ENCODE results near the gene GPHA2.

DNA sequence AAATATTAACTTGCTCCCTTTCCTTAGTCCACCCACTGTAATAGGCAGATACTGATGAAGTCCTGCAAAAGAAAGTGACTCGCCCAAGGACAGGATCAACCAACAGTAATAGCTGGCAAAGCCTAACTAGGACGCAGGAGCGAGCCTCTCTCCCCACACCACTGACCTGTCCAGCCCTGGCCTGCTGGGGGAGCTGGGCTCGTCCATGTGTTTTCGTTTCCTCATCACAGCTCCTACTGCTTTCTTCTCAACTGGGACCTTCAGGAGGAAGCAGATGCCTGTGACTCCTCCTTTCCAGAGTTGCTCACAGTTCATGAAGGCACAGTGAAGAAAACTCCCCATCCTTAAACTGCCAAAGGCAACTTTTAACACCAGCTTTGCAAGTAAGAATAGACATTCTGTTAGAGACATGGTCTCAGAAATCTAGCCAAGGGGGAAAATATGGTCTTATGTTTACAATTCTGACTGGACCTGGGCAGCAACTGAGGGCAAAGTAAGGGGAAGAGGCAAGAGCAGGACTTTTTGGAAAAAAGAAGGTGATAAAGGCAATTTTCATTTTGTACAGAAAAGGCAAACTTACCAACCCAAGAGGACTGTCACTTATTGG, 11.6 kb upstream of the GPHA2 start:
- TF ChIP-seq, protein P1, sequence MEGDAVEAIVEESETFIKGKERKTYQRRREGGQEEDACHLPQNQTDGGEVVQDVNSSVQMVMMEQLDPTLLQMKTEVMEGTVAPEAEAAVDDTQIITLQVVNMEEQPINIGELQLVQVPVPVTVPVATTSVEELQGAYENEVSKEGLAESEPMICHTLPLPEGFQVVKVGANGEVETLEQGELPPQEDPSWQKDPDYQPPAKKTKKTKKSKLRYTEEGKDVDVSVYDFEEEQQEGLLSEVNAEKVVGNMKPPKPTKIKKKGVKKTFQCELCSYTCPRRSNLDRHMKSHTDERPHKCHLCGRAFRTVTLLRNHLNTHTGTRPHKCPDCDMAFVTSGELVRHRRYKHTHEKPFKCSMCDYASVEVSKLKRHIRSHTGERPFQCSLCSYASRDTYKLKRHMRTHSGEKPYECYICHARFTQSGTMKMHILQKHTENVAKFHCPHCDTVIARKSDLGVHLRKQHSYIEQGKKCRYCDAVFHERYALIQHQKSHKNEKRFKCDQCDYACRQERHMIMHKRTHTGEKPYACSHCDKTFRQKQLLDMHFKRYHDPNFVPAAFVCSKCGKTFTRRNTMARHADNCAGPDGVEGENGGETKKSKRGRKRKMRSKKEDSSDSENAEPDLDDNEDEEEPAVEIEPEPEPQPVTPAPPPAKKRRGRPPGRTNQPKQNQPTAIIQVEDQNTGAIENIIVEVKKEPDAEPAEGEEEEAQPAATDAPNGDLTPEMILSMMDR (conservative IDR thresholded peaks at IDR 0.05 in 1 of 2, IDR thresholded peaks at IDR 0.05 in 1 of 2; ENCODE audit: low read depth in 1 of 2, low read length in 2 of 2), result no peak
- TF ChIP-seq EZH2 (IDR thresholded peaks at IDR 0.05; ENCODE audit: low read length, missing control alignments), result no peak
